OCI-LY1 (cell line): ENCODE results near the gene HIPK4.

Experiments
- H2AFZ ChIP-seq: fragments of 200-600 bp; sonication (generic), shearing (Covaris generic); 2 replicates; pipeline ENCODE4 v1.6.0; 2014; ENCODE audit warnings: antibody characterized with exemption, mild to moderate bottlenecking, low read length
- H3F3A ChIP-seq: fragments of 200-600 bp; sonication (generic), shearing (Covaris generic); 2 replicates; pipeline ENCODE4 v1.6.0; 2014; ENCODE audit warnings: mild to moderate bottlenecking, antibody characterized with exemption, low read length, moderate library complexity; ENCODE audit not compliant: insufficient read depth
- H3K27ac ChIP-seq: fragments of 200-600 bp; sonication (generic); 2 replicates; pipeline ENCODE4 v1.5.1; 2014; ENCODE audit warnings: low read length, mixed run types, mild to moderate bottlenecking, low read depth; ENCODE audit not compliant: poor library complexity, severe bottlenecking
- H3K27me3 ChIP-seq: fragments of 200-600 bp; sonication (generic); 2 replicates; pipeline ENCODE4 v1.6.0; 2014; ENCODE audit warnings: antibody characterized with exemption, mild to moderate bottlenecking, low read length, moderate library complexity; ENCODE audit not compliant: insufficient read depth
- H3K36me3 ChIP-seq: fragments of 200-600 bp; sonication (generic); 2 replicates; pipeline ENCODE4 v1.6.1; 2014; ENCODE audit warnings: mild to moderate bottlenecking, antibody characterized with exemption, low read length, moderate library complexity, mixed read lengths; ENCODE audit not compliant: insufficient read depth
- H3K4me1 ChIP-seq: fragments of 200-600 bp; sonication (generic); 2 replicates; pipeline ENCODE4 v1.5.1; 2014; ENCODE audit warnings: mild to moderate bottlenecking, low read length, moderate library complexity; ENCODE audit not compliant: insufficient read depth, severe bottlenecking
- H3K4me2 ChIP-seq: fragments of 200-600 bp; sonication (generic), shearing (Covaris generic); 2 replicates; pipeline ENCODE4 v1.6.1; 2014; ENCODE audit warnings: low read length
- H3K4me3 ChIP-seq: fragments of 200-600 bp; sonication (generic); 2 replicates; pipeline ENCODE4 v1.5.1; 2014; ENCODE audit warnings: low read length, low read depth, mild to moderate bottlenecking, mixed read lengths; ENCODE audit not compliant: poor library complexity, severe bottlenecking
- H3K79me2 ChIP-seq: fragments of 200-600 bp; shearing (Covaris generic); 2 replicates; pipeline ENCODE4 v1.6.1; 2016; ENCODE audit warnings: mixed run types, low read length, mixed read lengths; ENCODE audit not compliant: insufficient read depth
- H3K9ac ChIP-seq: fragments of 200-600 bp; sonication (generic), shearing (Covaris generic); 2 replicates; pipeline ENCODE4 v1.6.1; 2014; ENCODE audit warnings: mild to moderate bottlenecking, low read length, mixed read lengths
- H3K9me2 ChIP-seq: fragments of 200-600 bp; sonication (generic), shearing (Covaris generic); 2 replicates; pipeline ENCODE4 v1.6.1; 2014; ENCODE audit warnings: low read depth, mild to moderate bottlenecking, low read length, mixed read lengths
- H3K9me3 ChIP-seq: fragments of 200-600 bp; shearing (Covaris generic); 2 replicates; pipeline ENCODE4 v1.6.1; 2014; ENCODE audit warnings: low read length, mixed read lengths
- H4K20me1 ChIP-seq: fragments of 200-600 bp; sonication (generic), shearing (Covaris generic); 2 replicates; pipeline ENCODE4 v1.6.0; 2016; ENCODE audit warnings: mild to moderate bottlenecking, low read length; ENCODE audit not compliant: insufficient read depth
- CTCF ChIP-seq: fragments of 200-600 bp; sonication (generic), shearing (Covaris generic); IDR thresholded peaks from 2 replicates; pipeline ENCODE4 v1.5.1; 2017; ENCODE audit warnings: mild to moderate bottlenecking, antibody characterized with exemption, low read length, moderate library complexity, mixed read lengths
- EZH2 ChIP-seq: fragments of 200-600 bp; sonication (generic), shearing (Covaris generic); IDR thresholded peaks from 2 replicates; pipeline ENCODE4 v1.8.0; 2017; ENCODE audit warnings: borderline replicate concordance, mixed run types, mild to moderate bottlenecking, antibody characterized with exemption, low read length, moderate library complexity, mixed read lengths

Gene HIPK4

GRCh38 chr19:40424637-40425449 is 34.9 kb upstream of the HIPK4 start:
- peaks cover 6% of the 10 kb centered on the region; the same call in 1 of the 2 replicates for H3K79me2 ChIP-seq
- H3K4me3 ChIP-seq = peak overlapping the region; percentile 84
- H2AFZ ChIP-seq = no peak overlapping the region
- H3K9me2 ChIP-seq = no peaks in the 10 kb centered on the region
- H4K20me1 ChIP-seq = no peaks in the 10 kb centered on the region
- H3K36me3 ChIP-seq = peaks cover 9% of the 10 kb centered on the region
- peak overlapping the region; percentile 61 for H3K27ac ChIP-seq
- TF ChIP-seq EZH2 (no peak), CTCF (no peak)
- peak overlapping the region; percentile 90 for H3K4me2 ChIP-seq
- no peaks in the 10 kb centered on the region for H3K27me3 ChIP-seq
- peak overlapping the region; percentile 86 for H3K9ac ChIP-seq
- peaks cover 19% of the 10 kb centered on the region for H3K4me1 ChIP-seq
- no peaks in the 10 kb centered on the region for H3F3A ChIP-seq
- H3K9me3 ChIP-seq = no peaks in the 10 kb centered on the region

- Histone ChIP-seq H3K9me2 (no peaks in the 10 kb centered on the region), H3K79me2 (peaks cover 6% of the 10 kb centered on the region; the same call in 1 of the 2 replicates), H3K4me3 (no peak overlapping the region), H3K27ac (no peak overlapping the region), H3F3A (no peaks in the 10 kb centered on the region), H3K9ac (no peak overlapping the region), H3K36me3 (peaks cover 9% of the 10 kb centered on the region), H3K4me1 (peaks cover 19% of the 10 kb centered on the region), H4K20me1 (no peaks in the 10 kb centered on the region), H3K27me3 (no peaks in the 10 kb centered on the region), H2AFZ (no peak overlapping the region), H3K4me2 (no peak overlapping the region), H3K9me3 (no peaks in the 10 kb centered on the region)
- TF ChIP-seq CTCF = no peak
- TF ChIP-seq EZH2 = no peak
Measured at GRCh38 chr19:40423938-40424337, 34.0 kb upstream of the HIPK4 start.

GRCh38 chr19:40422748-40423566 is 33.0 kb upstream of the HIPK4 start:
- H3K4me3 ChIP-seq = no peak overlapping the region
- no peaks in the 10 kb centered on the region for H3K9me3 ChIP-seq
- no peak overlapping the region for H2AFZ ChIP-seq
- H3K9me2 ChIP-seq = no peaks in the 10 kb centered on the region
- H3K4me2 ChIP-seq = no peak overlapping the region
- no peaks in the 10 kb centered on the region for H4K20me1 ChIP-seq
- TF ChIP-seq CTCF (no peak), EZH2 (no peak)
- H3K79me2 ChIP-seq = peaks cover 6% of the 10 kb centered on the region; the same call in 1 of the 2 replicates
- H3K9ac ChIP-seq = no peak overlapping the region
- no peaks in the 10 kb centered on the region for H3F3A ChIP-seq
- H3K27ac ChIP-seq = peak overlapping the region; percentile 24
- H3K27me3 ChIP-seq = no peaks in the 10 kb centered on the region
- peaks cover 9% of the 10 kb centered on the region for H3K36me3 ChIP-seq
- peaks cover 19% of the 10 kb centered on the region for H3K4me1 ChIP-seq
